Dedifferentiated amniotic fluid mesenchymal stem cell (primary cell): Measurements from ENCODE around the gene IRF2BP2.

Experiments used
- DNase-seq: peaks from one replicate; pipeline ENCODE4 v3.0.0-alpha.2; 2016; ENCODE audit errors: extremely low spot score

IRF2BP2 gene

DNA sequence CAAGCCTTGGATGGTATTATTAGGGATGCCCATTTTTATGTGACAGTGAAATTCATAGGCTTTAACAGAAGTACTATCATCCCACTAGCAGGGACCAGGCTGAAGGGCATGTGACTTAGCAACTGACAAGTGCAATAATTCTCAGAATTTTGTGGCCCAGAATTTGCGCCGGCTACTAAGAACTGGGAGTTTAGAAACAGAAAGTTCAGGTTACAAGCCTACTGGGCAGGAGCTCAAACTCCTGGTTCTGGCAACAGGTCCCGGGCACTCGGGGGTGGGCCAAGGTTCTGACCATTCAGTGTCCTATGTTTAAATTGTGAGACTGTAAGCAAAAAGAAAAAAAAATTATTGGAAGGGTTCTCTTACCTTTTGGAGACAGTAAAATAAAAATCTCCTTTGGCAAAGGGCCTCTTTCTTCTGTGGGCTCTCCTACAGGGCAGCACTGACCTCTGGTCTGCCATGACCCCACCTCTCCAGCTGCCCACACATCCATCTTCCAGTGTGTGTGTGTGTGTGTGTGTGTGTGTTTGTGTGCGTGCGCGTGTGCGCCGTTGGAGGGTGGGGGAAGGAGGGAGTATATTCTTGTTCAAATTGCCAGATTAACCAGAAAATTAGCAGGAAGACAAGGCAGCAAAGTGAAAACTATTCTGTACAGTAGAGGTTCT is 26.1 kb downstream of the IRF2BP2 start:
- DNase-seq = no peak

DNA sequence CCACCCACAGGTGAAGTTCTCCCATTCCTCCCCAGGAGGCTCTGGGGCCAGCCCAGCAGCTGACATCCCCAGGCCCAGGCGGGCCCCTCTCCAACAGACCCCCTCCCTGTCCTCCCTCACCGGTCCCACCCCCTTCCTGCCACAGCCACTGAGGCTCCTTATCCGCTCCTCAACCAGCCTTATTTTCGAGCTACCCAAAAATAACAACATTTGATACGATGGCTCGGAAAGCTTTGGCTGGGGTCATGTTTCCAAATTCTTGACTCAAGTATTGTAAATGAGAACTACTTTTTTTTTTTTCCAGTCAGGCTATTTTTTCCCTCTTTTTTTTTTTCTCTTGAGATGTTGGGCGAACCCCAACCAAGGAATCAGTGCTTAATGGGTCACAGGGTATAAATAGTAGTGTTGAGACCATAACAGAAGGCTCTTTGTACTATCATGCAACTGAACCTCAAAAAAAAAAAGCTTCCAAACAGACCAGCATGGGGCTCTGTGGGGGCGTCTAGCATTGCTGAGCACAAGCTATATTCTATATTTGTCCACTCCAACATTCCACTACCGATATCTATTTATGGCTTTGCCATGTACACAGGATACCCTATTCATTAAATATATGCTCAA is 27.2 kb downstream of the IRF2BP2 start:
- no peak for DNase-seq

DNA sequence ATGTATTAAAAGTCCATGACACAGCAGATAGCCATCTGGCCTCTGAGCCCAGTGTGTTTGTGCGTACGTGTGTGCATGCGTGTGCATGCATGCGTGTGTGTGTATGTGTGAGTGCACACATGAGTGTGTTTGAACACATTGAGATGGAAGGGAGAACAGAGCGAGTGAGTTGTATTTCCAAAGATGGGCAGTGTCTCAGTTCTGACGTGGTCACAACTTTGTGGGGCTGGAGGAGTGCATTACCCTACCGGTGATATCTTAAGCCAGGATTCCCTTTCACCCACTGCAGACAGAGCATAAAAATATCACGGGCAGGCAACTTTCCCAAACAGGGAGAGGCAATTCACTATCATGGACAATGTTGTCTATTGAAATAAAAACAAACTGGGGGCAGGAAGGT is 27.8 kb downstream of the IRF2BP2 start:
- DNase-seq = no peak

DNA sequence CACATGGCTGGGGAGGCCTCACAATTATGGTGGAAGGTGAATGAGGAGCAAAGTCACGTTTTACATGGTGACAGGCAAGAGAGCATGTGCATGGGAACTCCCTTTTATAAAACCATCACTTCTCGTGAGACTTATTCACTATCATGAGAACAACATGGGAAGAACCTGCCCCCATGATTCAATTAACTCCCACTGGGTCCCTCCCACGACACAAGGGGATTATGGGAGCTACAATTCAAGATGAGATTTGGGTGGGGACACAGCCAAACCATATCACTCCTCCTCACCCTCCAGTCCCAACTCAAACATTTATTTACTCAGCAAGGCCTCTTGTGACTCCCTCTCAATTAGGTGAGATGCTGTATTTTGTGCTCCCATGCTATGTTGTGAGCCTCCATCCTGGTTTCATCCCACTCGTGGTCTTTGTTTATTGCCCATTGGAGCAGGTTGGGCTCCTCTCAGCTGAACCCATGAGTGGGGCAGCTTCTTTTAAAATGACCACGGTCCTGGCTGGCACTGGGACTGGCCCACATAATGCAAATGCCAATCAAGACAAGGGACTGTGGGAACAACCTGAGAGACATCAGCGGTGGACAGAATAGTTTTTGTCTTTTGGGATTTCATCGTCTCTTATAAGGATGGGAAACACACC is 28.8 kb downstream of the IRF2BP2 start:
- DNase-seq = no peak

DNA sequence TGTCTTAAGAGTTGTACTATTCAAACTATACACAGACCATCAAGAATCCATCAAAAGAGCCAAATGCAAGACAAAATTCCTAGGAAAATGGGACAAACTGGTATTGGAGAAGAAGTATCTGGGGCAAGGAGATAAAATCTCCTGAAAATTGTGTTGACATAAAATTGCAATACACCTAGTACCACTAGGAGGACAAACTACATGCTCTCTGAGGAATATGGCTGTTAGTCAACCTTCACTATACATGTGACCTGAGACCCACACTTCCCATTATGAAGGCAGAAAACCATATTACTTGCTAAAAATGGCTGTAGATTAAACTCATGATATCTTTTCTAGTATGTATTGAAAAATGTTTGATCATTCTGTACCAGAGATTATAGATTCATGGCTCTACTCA is 30.0 kb downstream of the IRF2BP2 start:
- DNase-seq = no peak

DNA sequence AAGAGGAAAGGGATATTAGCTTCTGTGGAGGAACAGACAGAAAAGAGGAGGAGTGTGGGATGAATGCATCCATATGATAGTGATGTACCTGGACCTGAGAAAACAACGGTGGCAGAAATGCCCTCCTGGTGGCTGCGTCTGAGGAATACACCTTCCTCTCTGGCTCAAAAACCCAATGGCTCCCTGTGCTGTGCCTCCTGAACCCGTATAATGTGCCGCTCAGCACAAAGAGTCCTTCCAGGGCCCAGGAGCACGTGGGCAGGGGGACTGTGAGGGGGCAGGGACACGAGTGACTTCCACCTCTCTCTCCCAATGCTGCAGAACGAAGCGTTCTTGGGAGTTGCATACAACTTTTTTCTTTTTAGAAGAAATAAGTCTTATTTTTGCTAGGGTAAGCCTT is 31.2 kb downstream of the IRF2BP2 start:
- no peak for DNase-seq

DNA sequence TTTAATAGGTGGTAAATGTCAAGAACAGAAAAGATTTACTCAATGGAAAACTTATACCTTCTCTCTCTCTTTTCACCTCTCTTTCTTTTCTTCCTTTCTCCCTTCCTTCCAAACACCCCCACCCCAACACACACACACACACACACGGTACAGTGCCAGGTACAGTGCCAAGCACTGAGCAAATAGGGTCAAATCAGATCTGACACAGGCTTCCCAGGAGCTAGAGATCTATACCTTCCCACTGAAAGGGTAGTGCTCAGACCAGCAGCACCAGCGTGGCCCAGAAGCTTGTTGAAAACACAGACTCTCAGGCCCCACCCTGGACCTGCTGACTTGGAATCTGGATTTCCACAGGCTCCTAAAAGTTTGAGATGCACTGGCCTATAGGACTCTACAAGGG is 31.9 kb downstream of the IRF2BP2 start:
- no peak for DNase-seq

DNA sequence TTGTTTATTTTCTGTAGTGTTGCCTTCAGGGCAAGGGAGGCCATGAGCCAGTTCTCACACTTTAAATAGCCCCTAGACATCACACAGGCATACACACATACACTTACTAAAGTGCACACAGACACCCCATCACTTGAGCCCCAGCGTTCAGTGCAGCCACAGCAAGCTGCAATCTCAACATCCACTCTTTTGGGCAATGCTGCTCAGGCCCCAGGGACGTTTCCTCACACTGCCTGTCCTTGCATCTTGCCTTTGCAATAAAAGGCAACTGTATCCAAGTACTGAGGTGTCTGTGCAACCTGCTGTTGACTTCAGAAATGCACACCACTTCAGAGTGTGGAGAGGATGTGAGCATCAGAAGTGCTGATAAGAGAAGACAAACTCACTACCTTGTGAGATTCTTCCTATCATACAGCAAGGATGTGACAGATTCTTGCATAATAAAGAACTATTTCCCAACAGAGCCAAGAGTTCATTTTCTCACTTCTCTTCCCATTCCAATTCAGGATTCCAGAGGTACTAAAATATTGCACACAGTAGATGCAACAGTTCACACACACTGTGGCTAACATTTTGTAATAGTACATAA is 36.2 kb downstream of the IRF2BP2 start:
- DNase-seq = no peak

DNA sequence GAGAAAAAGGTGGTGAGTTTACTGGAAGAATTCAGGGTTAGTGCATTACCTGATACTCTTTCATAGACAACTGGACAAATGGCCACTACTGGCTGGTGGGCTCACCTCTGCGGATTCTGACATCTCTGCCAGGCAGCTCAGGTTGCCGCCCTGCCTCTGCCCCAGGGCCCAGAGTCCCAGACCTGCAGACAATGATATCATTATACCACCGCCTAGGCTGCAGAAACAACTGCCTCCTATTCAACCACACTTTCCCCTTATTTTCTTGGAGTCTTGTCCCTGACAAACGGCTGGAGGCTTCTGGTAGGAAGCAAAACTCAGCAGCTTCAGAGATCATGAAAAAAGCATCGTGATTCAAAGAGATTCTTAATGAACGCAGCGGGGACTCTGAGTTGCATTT is 37.0 kb downstream of the IRF2BP2 start:
- DNase-seq = no peak

DNA sequence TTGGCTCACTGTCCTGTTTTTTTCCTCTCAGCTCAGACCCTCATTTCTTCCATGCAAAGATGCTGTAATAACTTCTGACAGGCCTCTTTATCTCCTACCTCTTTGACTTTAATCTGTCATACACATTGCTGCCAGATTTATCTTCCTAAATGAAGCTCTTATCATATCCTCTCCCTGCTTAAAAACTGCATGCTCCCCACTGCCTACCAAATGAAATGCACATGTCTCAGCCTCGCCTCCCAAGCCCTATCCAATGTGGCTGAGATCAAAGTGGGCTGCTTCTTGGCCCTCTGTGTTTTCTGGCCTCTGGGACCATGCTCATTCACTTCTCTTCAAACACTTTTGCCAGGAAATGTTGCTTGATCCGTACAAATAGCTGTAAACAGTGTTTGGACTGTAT is 38.3 kb downstream of the IRF2BP2 start:
- DNase-seq = no peak

DNA sequence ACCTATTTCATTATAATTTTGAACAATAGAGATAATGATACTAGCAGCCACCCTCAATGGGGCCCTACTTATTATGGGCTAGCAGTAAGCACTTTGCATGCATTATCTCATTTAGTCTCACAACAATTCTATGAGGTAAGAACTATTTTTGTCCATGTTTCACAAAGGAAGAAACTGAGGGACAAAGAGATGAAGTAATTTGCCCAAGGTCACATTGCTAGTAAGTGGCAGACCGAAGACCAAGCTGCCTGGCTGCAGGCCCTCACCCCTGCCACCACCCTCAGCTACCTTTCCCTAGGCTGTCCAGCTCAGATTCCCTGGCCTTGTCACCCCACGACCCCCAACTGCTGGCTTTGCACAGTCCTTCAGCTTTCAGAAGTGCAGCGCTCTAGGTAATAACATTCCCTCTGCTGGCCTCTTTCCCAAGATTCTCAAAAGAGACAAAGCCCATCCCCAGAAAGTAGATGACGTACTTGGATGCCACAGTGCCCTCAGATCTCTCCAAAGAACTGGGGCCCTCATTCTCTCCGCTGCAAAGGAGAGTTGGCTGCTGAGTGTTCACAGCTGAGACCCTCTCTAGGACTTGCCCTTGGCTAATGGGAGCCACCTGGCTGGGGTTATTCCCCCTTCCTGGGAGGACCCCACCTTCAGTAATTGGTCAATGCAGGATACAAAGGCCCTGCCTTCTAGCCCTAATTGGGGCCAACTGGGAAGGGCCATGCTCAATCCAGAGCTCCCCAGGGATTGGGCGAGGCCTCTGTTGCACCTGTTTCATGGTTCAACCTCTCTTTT is 39.5 kb downstream of the IRF2BP2 start:
- DNase-seq = no peak

DNA sequence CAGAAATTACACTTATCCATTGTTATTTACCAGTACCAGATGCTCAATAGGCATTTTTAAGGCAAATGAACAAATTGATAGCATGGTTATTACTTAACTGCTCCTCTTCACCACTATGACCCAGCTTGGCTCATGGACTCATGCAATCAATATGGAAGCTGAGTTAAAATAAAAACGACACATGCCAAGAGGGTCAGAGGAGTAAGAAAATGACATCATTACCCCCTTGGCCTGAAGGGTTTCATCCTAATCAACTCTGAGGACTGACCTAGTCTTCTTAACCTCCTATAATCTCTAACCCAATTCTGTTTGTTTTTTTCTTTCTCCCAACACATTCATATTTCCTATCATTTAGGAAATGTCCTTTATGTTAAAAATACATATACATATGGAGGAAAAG is 41.6 kb downstream of the IRF2BP2 start:
- DNase-seq = no peak

DNA sequence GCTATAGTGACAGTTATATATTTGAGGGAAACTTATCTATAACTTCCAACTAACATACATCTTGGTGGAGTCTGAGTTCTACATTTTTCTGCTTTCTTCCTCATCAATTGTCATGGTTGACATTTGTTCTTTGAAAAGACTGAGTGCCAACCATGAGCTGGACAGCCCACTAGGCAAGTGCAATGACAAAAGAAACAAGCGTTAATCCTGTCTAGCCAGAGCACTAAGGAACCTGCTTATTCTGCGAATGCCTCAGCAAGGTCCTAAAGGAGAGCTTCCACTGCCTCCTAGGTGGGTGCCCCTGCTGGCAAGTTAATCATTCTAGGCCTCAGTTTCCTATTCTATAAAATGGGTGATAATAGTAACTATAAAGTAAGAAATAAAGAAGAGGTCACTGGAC is 44.8 kb downstream of the IRF2BP2 start:
- DNase-seq = no peak

DNA sequence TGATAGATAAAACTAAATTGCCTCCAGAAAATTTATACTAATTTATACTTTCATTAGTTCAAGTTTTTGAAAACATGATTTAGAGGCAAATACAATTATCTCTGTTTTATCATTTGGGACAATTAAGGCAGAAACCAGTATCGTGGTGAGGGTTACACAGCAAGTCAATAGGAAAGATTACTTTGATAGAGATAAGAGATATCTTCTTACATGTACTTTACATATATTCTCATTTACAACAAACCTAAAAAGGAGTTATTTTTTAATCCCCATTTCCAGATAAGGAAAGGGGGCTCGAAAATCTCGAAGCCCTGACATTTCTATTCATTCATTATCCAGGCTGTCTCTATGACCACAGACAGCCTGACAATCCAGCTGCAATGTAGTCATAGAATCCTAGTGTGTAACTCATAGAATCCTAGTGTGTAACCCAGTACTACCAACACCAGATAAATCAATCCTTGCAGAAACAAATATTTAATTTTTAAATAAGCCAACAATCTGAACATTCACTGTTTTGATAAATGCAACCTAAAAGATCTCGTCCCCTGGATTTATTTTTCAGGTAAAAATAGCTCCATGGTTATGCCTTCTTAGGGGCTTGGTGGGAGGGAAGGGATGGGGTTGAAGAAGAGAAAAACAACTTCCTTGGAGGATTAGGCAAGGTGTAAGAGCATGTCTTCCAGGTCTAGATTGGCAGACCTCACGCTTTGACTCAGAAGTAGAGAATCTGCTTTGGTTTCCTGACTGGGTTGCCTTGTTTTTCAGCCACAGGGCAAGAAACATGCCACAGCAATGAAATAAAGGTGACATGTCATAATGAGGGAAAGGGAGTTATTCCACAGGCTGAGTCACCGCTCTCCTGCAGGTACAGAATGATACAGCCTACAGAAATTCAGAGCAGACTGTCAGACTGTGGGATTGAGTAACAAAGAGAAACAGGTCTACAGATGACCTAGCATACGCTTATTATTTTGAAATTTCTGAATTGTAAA is 45.6 kb downstream of the IRF2BP2 start:
- peak; percentile 25 for DNase-seq

DNA sequence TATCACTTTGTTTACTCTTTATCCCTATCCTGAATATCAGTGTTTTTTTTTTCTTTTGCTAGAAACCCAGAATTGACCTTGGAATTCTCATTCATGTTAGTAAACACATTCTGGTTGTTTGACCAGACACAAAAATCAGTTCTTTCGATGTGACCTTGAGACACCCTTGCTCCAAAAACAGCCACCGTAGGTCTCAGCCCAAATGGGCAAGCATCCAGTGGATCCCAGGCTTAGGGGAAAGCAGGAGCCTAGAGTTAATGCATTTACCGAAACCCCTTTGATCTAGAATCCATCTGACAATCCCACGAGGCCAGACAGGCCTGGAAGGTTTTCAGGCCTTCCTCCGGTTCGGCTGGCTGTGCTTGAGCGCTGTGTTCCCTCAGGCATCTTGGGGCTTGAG is 47.6 kb downstream of the IRF2BP2 start:
- no peak for DNase-seq

DNA sequence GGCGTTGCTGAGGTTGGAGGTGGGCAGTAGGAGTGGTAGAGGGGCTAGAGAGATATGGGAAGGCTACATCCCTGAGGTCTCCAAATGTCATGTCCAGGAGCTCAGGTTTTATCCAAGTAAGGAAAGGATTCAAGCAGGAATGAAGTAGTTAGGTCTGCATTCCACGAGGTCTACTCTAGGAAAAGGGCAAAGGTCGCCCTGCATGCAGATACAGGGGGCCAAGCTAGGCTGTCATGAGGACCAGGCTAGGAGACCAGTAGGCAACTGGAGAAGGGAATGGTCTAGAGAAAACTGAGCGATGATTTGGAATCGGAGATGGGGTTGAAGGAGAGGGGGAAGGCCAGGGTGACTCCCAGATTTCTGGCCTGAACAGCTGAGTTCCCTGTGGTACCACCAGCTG is 48.7 kb downstream of the IRF2BP2 start:
- DNase-seq = no peak

DNA sequence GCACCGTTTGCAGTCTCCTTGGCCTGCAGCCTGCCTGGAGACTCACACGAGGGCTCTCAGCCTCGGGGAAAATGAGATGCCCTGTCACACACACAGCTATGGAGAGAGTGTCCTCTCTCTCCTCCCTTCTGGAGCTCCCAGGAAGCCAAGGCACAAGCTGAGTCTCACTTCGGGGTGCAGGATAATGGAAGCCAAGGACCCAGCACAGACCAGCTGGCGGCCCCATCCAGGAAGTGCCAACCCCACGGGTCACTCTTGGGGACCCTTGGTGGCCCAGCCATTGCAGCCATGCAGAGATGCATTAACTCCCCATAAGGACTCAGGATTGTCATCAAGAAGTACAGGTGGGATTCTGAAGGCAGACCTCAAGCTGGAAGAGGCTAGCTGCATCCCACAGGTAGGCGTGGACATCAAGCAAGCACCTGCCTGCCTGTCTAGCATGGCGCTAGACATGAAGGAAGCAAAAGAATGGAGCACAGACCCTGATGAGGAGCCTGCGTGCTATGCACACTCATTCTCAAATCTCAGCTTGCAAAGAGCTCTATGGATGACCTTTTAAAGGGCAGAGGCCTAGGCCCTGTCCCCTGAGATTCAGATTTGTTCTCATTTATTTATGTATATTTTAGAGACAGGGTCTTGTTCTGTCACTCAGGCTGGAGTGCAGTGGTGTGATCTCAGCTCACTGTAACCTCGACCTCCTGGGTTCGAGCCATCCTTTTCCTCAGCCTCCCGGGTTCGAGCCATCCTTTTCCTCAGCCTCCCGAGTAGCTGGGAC is 49.9 kb downstream of the IRF2BP2 start:
- no peak for DNase-seq

DNA sequence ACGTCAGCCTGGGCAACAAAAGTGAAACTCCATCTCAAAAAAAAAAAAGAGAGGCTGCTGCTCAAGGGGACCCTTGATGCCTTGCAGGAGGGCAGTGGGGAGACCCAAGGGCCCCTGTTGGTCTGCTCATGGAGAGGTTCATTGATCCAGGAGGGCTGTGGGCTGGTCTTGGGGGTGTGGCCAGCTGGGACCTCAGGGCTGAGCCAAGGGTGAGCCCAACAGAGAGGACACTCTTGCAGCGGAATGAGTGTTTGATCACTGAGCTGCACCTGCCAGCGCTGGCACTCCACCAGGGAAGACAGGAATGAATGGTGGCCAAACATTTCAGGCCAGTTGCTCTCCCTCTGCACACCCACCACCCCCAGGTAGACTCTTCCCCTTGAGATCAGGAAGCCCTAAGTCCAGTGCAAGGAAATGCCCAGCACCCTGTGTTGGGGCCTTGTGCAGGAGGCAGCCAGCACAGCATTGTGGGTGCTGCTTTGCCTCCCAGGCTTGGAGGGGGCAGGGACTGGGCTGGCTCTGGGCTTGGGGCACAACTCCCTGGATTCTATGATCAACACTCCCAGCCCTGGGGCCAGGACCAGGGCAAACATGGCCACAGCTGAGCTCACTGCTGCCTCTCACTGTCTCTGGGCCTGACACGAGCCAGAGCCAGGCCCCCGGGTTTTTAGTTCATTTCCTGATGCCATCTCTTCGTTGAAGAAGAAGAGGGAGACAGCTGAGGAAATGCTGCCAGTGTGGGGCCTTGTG is 50.7 kb downstream of the IRF2BP2 start:
- no peak for DNase-seq

DNA sequence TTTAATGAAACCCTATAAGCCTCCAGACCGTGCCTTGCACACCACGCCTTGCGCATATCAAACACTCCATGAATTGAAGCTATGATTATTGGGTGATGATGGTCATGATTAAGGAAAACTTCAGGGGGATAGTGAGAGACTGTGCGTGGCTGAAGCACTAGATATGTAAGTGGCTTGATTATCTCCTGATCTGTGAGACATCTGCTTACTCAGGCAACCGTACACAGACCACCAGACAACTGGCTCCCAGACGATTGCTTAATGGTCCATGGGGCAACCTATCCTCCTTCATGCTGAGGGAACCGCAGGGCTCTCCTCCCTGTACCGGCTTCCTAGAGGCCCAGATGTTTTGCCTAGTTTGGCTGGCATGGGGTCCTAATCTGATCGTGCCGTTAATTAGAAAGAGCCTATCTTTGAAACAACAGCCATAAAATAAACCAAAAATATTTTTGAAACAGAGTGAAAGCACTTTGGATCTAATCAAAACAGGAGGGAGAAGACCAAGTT is 51.6 kb downstream of the IRF2BP2 start:
- no peak for DNase-seq
